B cell (primary cell): ENCODE results near the gene VSIG2. TPM values are rescaled to one million over a fixed set of nuclear protein-coding genes. Genes with fewer than 3 reads are reported as not detected.

Experiments used
- ATAC-seq: fragments of 200-7000 bp; cut with Tn5 transposase; one replicate; pipeline ENCODE4 v1.10.0; 2021; ENCODE audit warnings: low read depth, mild to moderate bottlenecking, moderate number of reproducible peaks, moderate library complexity
- CTCF ChIA-PET: fragments of 350-600 bp; sonication (Branson Sonifier 250); formaldehyde crosslinking; loops from one replicate; lab custom pipeline; 2021; ENCODE audit warnings: antibody characterized with exemption, inconsistent platforms; lab: Charles Lee
- POLR2A ChIA-PET: fragments of 350-600 bp; sonication (Branson Sonifier 250); formaldehyde crosslinking; loops from one replicate; lab custom pipeline; 2021; ENCODE audit warnings: antibody characterized with exemption; lab: Charles Lee
- DNase-seq: peaks from one replicate; pipeline ENCODE4 v3.0.0; 2013
- H2AFZ ChIP-seq: 2 replicates; pipeline ENCODE4 v1.6.1; 2012; ENCODE audit warnings: mild to moderate bottlenecking, low read depth, low read length; ENCODE audit not compliant: insufficient read depth, poor library complexity, severe bottlenecking
- H3K27ac ChIP-seq, 2 donors: 1 replicate in 1 of 2; 2 replicates in 1 of 2; pipeline ENCODE4 v1.5.1; 2012 to 2013; ENCODE audit warnings: low read length in 2 of 2, mild to moderate bottlenecking in 2 of 2, moderate library complexity in 1 of 2
- H3K27me3 ChIP-seq, 4 experiments: fragments of 200-600 bp in 1 of 4; sonication (generic) in 1 of 4; replicated peaks in 1 of 4; 1 replicate in 2 of 4; 2 replicates in 2 of 4; pipeline versions ENCODE4 v1.6.1 to v1.7.0; 2013 to 2016; ENCODE audit warnings: low read length in 3 of 4, mild to moderate bottlenecking in 2 of 4, mixed read lengths in 1 of 4, moderate library complexity in 1 of 4; ENCODE audit not compliant: insufficient read depth in 4 of 4, control insufficient read depth in 3 of 4; ENCODE audit errors: control extremely low read depth in 1 of 4
- H3K36me3 ChIP-seq, 2 experiments: replicated peaks in 1 of 2; 1 replicate in 1 of 2; 2 replicates in 1 of 2; pipeline versions ENCODE4 v1.6.1 to v1.7.1; 2013; ENCODE audit warnings: low read length in 1 of 2; ENCODE audit not compliant: insufficient read depth in 2 of 2, control insufficient read depth in 1 of 2; ENCODE audit errors: control extremely low read depth in 1 of 2, extremely low read depth in 1 of 2
- H3K4me1 ChIP-seq, 2 donors: fragments of 200-600 bp in 1 of 2; sonication (generic) in 1 of 2; 1 replicate in 1 of 2; 2 replicates in 1 of 2; pipeline versions ENCODE4 v1.5.1 to v1.6.1; 2013 to 2017; ENCODE audit warnings: low read length in 2 of 2; ENCODE audit not compliant: control insufficient read depth in 2 of 2, insufficient read depth in 2 of 2
- H3K4me2 ChIP-seq: replicated peaks from 2 replicates; pipeline ENCODE3; 2012; ENCODE audit warnings: mild to moderate bottlenecking, low read depth, low read length; ENCODE audit not compliant: poor library complexity, severe bottlenecking
- H3K4me3 ChIP-seq, 5 experiments: fragments of 200-600 bp in 1 of 5; sonication (generic) in 1 of 5; 1 replicate in 3 of 5; 2 replicates in 2 of 5; pipeline versions ENCODE4 v1.5.1 to v1.7.0; 2011 to 2016; ENCODE audit warnings: low read length in 4 of 5, mild to moderate bottlenecking in 4 of 5, low read depth in 2 of 5, control low read depth in 1 of 5, moderate library complexity in 1 of 5; ENCODE audit not compliant: insufficient read depth in 1 of 5; ENCODE audit errors: control extremely low read depth in 1 of 5, extremely low read depth in 1 of 5
- H3K79me2 ChIP-seq: fragments of 200-600 bp; sonication (generic); one replicate; pipeline ENCODE4 v1.6.0; 2016; ENCODE audit warnings: low read length; ENCODE audit not compliant: control insufficient read depth, insufficient read depth
- H3K9ac ChIP-seq: fragments of 200-600 bp; sonication (generic); 2 replicates; pipeline ENCODE4 v1.6.1; 2017; ENCODE audit warnings: mild to moderate bottlenecking, low read length, moderate library complexity
- H3K9me3 ChIP-seq, 3 donors: one replicate each; pipeline versions ENCODE4 v1.6.1 to v1.7.1; 2013; ENCODE audit warnings: low read length in 2 of 3; ENCODE audit not compliant: control insufficient read depth in 2 of 3, insufficient read depth in 1 of 3; ENCODE audit errors: control extremely low read depth in 1 of 3
- H4K20me1 ChIP-seq: 2 replicates; pipeline ENCODE4 v1.6.0; 2012; ENCODE audit warnings: mild to moderate bottlenecking, low read length; ENCODE audit not compliant: insufficient read depth, control insufficient read depth, poor library complexity, severe bottlenecking
- H3K27ac Mint-ChIP-seq: one replicate; pipeline ENCODE4 v1.8.0; 2021; ENCODE audit warnings: mixed read lengths
- H3K27me3 Mint-ChIP-seq: one replicate; pipeline ENCODE4 v1.8.0; 2021; ENCODE audit warnings: mixed read lengths
- H3K4me1 Mint-ChIP-seq: one replicate; pipeline ENCODE4 v1.8.0; 2021; ENCODE audit warnings: mixed read lengths
- H3K4me3 Mint-ChIP-seq: one replicate; pipeline ENCODE4 v1.8.0; 2021; ENCODE audit warnings: mixed read lengths
- H3K9me3 Mint-ChIP-seq: one replicate; pipeline ENCODE4 v1.8.0; 2022; ENCODE audit warnings: mixed read lengths; ENCODE audit not compliant: insufficient read depth
- EZH2 ChIP-seq: IDR thresholded peaks from 2 replicates; pipeline ENCODE4 v1.6.1; 2012; ENCODE audit warnings: borderline replicate concordance, low read depth, mild to moderate bottlenecking, moderate library complexity, low read length; ENCODE audit not compliant: insufficient read depth, poor library complexity, severe bottlenecking
- WGBS: methylation state at CpG from one replicate; pipeline ENCODE4 v1.1.5; 2013; ENCODE audit warnings: missing lambda C conversion rate; ENCODE audit not compliant: insufficient coverage; 5-methylcytosine and 5-hydroxymethylcytosine counted together
- intact Hi-C: fragments of 100-400 bp; cut with micrococcal nuclease; formaldehyde crosslinking; loops from one replicate; pipeline ENCODE4 v1.10.0; 2022
- polyA plus RNA-seq: library from polyadenylated mRNA; depleted of rRNA; stranded (reverse); fragments of >200 nt; gene quantifications from 2 replicates; pipeline ENCODE4 v1.2.3, GENCODE V29; 2012
- total RNA-seq, 2 donors: library from RNA; stranded (reverse); fragments of 120-200 nt in 1 of 2; gene quantifications; 1 replicate in 1 of 2; 2 replicates in 1 of 2; pipeline versions ENCODE4 v1.2.3 to v1.2.4, GENCODE V29; 2013 to 2022
- TF ChIP-seq, protein P1 (sequence below): fragments of 200-600 bp; IDR thresholded peaks from one replicate; pipeline ENCODE4 v1.8.0; 2022; ENCODE audit warnings: antibody characterized with exemption, mild to moderate bottlenecking

Gene VSIG2
- total and polyA plus RNA-seq, 2 donors (not counting 1 experiment from before 2014, with no cell fraction given): not detected

DNA sequence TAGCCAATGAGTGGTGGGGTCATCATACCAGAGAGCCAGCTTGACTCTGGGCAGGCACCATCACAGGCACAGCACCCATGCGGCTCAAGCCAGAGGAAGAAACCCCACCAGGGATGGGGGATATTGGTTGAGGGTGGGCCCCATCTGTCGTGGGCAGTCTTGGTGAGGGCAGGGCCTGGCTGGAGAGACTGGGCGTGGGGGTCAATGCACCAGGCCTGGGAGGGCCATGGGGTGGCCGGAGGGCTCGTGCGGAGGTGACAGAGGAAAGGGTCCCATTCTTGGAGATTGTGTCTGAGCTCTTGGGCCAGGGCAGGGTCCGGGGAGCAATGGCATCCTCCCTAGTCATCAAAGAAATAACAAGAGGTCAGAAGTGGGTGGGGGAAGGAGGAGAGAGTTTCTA is 1.6 kb upstream of the VSIG2 start:
- no peak for ATAC-seq
- no peaks in the 10 kb centered on the region for H3K9me3 Mint-ChIP-seq
- H3K4me1 ChIP-seq: peaks cover 25 to 34% of the 10 kb centered on the region in 2 donors
- TF ChIP-seq EZH2: no peak
- TF ChIP-seq, protein P1, sequence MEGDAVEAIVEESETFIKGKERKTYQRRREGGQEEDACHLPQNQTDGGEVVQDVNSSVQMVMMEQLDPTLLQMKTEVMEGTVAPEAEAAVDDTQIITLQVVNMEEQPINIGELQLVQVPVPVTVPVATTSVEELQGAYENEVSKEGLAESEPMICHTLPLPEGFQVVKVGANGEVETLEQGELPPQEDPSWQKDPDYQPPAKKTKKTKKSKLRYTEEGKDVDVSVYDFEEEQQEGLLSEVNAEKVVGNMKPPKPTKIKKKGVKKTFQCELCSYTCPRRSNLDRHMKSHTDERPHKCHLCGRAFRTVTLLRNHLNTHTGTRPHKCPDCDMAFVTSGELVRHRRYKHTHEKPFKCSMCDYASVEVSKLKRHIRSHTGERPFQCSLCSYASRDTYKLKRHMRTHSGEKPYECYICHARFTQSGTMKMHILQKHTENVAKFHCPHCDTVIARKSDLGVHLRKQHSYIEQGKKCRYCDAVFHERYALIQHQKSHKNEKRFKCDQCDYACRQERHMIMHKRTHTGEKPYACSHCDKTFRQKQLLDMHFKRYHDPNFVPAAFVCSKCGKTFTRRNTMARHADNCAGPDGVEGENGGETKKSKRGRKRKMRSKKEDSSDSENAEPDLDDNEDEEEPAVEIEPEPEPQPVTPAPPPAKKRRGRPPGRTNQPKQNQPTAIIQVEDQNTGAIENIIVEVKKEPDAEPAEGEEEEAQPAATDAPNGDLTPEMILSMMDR: no peak
- no peak overlapping the region for H3K4me3 ChIP-seq
- H3K4me3 Mint-ChIP-seq: no peak overlapping the region
- intact Hi-C loops: no loop called here
- no peak overlapping the region for H3K27ac Mint-ChIP-seq
- H3K27me3 Mint-ChIP-seq: peaks cover 11% of the 10 kb centered on the region
- no peaks in the 10 kb centered on the region for H4K20me1 ChIP-seq
- no peak overlapping the region for H3K27ac ChIP-seq
- no peak overlapping the region for H3K4me2 ChIP-seq
- CTCF ChIA-PET: interaction anchor here (0.7 to 9.8 kb wide), 6 partner anchors 8 to 84 kb away, joined by 3 to 153 read pairs (median 6); partner anchors contain the start of gene ESAM
- POLR2A ChIA-PET: no interaction called here
- H3K9me3 ChIP-seq: no peaks in the 10 kb centered on the region
- H3K36me3 ChIP-seq: no peaks in the 10 kb centered on the region
- peaks cover 17% of the 10 kb centered on the region for H3K79me2 ChIP-seq
- H2AFZ ChIP-seq: no peak overlapping the region
- WGBS: 95% methylated on average over 6 of the region's 7 CpGs
- no peak for DNase-seq
- H3K4me1 Mint-ChIP-seq: peaks cover 26% of the 10 kb centered on the region
- peaks cover 0 to 6% (median 1%) of the 10 kb centered on the region in 4 experiments for H3K27me3 ChIP-seq
- H3K9ac ChIP-seq: no peak overlapping the region

DNA sequence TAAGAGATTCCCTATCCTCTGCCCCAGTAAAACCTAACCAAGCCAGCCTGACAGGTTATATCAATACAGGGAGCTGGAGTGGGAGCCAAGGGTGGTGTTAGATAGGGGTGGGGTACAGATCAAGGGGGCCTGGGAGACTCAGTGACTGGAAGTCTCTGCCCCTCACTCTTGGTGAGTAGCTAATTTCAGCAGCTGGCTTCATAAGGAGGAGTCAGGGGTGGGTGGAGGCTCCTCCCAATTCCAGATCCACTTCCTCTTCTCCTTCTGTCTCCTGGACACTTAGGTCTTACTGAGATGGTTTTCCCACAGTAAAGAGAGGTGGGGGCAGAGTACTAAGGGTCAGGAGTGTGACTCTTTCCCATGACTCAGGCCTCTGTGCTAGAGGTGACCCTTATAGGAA is 1.1 kb upstream of the VSIG2 start:
- Histone ChIP-seq H3K79me2 (peaks cover 14% of the 10 kb centered on the region), H3K4me3 (no peak overlapping the region), H3K27me3 (peaks cover 0 to 2% (median 0%) of the 10 kb centered on the region in 4 experiments), H4K20me1 (no peaks in the 10 kb centered on the region), H3K9me3 (no peaks in the 10 kb centered on the region), H3K27ac (no peak overlapping the region), H3K4me1 (peaks cover 25 to 34% of the 10 kb centered on the region in 2 donors), H3K9ac (no peak overlapping the region), H3K36me3 (no peaks in the 10 kb centered on the region), H3K4me2 (no peak overlapping the region), H2AFZ (no peak overlapping the region)
- peaks cover 7% of the 10 kb centered on the region for H3K27me3 Mint-ChIP-seq
- H3K27ac Mint-ChIP-seq: no peak overlapping the region
- H3K4me1 Mint-ChIP-seq: peaks cover 26% of the 10 kb centered on the region
- ATAC-seq: no peak
- TF ChIP-seq, protein P1: no peak
- TF ChIP-seq EZH2: no peak
- ChIA-PET POLR2A (no interaction called here), CTCF (interaction anchor here (0.7 to 9.8 kb wide), 8 partner anchors 9 to 83 kb away, joined by 3 to 153 read pairs (median 4); partner anchors contain the start of gene ESAM)
- DNase-seq: no peak
- H3K4me3 Mint-ChIP-seq: no peak overlapping the region
- H3K9me3 Mint-ChIP-seq: no peaks in the 10 kb centered on the region
- intact Hi-C loops: no loop called here
